Fibroblast of mammary gland (primary cell): Measurements from ENCODE around the gene RAB5IF.
A peak's percentile ranks its signal among the peaks of the same experiment; 100 is the strongest.
"Not testable (repeated sequence)": the region's sequence is repeated elsewhere in the genome, so short reads cannot be mapped to it uniquely, and the experiment has no call there.

Experiments used
- DNase-seq: peaks from one replicate; pipeline ENCODE4 v3.0.0-alpha.2; 2010; ENCODE audit warnings: low read depth
- H3K4me3 ChIP-seq: 2 replicates; pipeline ENCODE4 v1.5.1; 2011; ENCODE audit warnings: low read depth, mild to moderate bottlenecking, low read length, moderate library complexity; ENCODE audit not compliant: control insufficient read depth
- TF ChIP-seq, protein P1 (sequence below): conservative IDR thresholded peaks from 2 replicates; pipeline ENCODE4 v1.5.1; 2011; ENCODE audit warnings: low read depth, low read length, inconsistent platforms; ENCODE audit not compliant: control insufficient read depth, insufficient read depth

Gene RAB5IF, protein sequence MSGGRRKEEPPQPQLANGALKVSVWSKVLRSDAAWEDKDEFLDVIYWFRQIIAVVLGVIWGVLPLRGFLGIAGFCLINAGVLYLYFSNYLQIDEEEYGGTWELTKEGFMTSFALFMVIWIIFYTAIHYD

DNA sequence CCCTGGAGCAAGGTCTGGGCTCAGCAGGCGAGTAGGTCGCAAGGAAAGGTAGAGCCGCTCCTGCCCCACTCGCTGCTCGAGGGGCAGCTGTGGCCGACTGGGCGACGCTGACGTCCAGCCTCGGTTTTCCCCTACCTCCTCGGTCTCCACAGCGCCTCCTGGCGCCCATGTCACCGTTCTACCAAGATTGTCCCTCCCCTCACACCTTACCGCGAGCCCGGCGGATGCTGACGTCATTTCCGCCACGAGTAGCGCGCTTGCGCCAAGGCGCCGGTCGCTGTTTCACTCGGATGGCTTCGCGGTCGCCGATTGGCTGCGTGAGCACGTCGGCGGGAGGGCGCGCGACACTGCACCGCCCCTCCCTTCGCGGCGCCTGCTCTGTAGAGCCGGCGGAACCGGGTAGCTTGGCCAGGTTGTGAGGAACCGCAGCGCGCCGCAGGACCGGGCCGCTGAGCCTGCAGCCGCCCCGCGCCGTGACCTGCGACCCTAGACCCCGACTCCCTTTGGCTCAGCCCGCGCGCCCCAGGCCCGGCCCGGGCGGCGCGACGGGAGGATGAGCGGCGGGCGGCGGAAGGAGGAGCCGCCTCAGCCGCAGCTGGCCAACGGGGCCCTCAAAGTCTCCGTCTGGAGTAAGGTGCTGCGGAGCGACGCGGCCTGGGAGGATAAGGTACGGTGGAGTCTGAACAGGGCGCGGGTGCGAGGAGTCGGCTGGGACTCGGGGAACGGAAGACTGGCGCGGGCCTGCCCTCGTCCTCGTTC lies at the start of gene RAB5IF:
RAB5IF (plus strand) TSS at position 381 of the 759 bp plus-strand sequence; CDS start at position 554, 173 bp downstream.
- H3K4me3 ChIP-seq = peak within 1 kb of the TSS; percentile 98
- TF ChIP-seq, protein P1, sequence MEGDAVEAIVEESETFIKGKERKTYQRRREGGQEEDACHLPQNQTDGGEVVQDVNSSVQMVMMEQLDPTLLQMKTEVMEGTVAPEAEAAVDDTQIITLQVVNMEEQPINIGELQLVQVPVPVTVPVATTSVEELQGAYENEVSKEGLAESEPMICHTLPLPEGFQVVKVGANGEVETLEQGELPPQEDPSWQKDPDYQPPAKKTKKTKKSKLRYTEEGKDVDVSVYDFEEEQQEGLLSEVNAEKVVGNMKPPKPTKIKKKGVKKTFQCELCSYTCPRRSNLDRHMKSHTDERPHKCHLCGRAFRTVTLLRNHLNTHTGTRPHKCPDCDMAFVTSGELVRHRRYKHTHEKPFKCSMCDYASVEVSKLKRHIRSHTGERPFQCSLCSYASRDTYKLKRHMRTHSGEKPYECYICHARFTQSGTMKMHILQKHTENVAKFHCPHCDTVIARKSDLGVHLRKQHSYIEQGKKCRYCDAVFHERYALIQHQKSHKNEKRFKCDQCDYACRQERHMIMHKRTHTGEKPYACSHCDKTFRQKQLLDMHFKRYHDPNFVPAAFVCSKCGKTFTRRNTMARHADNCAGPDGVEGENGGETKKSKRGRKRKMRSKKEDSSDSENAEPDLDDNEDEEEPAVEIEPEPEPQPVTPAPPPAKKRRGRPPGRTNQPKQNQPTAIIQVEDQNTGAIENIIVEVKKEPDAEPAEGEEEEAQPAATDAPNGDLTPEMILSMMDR = peak; percentile 82
- peak; percentile 98 for DNase-seq

DNA sequence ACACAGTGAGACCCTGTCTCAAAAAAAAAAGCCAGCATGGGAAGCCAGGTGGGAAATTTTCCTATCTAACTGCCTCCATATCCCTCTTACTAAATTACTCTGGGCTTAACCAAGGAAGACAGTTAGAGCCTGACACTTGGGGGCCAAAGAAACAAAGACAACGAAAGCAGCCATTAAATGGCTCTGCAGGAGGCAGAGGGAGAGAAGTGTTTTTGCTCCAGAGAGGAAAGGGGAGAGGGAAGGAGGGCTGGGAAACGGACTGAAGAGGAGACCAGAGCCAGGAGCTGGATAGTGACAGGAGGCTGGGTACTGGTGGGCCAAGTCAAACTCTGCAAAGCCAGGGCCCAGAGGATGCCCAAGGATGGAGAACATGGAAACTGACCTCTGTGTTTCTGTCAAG lies 42.9 kb upstream of the RAB5IF start:
- H3K4me3 ChIP-seq = no peak overlapping the region
- TF ChIP-seq, protein P1 = no peak
- DNase-seq = no peak

DNA sequence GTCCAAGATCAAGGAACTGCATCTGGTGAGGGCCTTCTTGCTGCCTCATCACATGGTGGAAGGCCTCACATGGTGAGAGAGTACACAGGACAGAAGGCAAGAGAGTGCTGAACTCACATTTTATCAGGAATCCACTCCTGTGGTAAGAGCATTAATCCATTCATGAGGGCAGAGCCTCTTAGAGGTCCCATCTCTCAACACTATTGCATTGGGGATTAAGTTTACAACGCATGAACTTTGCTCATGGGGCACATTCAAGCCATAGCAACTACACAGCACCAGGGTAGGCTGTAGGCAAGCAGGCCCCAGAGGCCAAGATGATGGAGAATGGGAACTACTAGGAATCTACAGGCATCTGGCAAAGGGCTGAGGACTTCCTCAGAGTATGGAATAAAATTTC lies 42.2 kb upstream of the RAB5IF start:
- TF ChIP-seq, protein P1 = no peak
- DNase-seq = no peak
- no peak overlapping the region for H3K4me3 ChIP-seq

DNA sequence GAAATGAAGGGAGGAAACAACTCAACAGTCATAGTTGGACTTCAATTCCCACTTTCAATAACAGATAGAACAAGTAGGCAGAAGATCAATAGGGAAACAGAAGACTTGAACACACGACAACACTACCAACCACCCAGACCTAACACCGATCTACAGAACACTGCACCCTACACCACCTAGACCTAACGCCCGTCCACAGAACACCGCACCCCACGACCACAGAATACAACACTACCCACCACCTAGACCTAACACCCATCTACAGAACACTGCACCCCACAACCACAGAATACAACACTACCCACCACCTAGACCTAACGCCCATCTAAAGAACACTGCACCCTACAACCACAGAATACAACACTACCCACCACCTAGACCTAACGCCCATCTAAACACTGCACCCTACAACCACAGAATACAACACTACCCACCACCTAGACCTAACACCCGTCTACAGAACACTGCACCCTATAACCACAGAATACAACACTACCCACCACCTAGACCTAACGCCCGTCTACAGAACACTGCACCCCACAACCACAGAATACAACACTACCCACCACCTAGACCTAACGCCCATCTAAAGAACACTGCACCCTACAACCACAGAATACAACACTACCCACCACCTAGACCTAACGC lies 41.4 kb upstream of the RAB5IF start:
- DNase-seq, H3K4me3 ChIP-seq: not testable (repeated sequence)

DNA sequence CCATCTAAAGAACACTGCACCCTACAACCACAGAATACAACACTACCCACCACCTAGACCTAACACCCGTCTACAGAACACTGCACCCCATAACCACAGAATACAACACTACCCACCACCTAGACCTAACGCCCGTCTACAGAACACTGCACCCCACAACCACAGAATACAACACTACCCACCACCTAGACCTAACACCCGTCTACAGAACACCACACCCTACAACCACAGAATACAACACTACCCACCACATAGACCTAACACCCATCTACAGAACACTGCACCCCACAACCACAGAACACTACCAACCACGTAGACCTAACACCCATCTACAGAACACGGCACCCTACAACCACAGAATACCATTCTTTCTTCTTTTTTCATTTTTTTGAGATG lies 40.9 kb upstream of the RAB5IF start:
- not testable (repeated sequence) for H3K4me3 ChIP-seq, DNase-seq

DNA sequence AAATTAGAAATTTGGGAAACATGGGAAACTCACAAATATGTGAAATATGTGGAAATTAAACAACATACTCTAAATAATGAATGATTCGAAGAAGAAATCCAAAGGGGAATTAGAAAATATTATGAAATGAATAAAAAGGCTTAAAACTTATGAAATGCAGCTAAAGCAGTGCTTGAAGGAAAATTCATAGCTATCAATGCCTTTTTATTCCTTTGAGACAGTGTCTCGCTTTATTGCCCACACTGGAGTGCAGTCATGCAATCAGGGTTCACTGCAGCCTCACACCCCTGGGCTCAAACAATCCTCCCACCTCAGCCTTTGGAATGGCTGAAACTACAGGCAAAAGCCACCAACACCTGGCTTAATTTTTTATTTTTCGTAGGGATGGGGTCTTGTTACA lies 40.1 kb upstream of the RAB5IF start:
- TF ChIP-seq, protein P1 = no peak
- DNase-seq = no peak
- no peak overlapping the region for H3K4me3 ChIP-seq

DNA sequence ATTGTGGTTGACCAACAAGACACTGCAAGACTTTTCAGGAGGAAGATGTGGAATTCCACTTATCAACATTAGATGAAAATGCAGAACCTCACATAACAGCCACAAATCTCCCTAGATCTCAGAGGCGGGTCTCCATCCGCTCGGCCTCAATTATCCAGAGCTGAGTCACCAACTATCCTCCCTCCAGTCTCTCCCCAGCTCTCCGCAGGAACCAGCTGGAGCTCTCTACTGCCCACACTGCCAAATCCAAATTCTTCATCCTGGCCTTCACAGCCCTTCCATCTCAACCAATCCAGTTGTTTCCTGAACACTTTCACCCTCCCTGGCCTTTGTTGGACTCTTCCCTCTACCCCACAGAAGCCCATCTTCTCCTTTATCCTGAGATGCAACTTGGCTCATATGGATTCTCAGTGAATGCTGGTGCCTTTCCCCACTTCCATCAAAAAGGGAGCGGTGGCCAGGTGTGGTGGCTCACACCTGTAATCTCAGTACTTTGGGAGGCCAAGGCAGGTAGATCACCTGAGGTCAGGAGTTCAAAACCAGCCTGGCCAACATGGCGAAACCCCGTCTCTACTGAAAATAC lies 35.6 kb upstream of the RAB5IF start:
- H3K4me3 ChIP-seq = no peak overlapping the region
- TF ChIP-seq, protein P1 = no peak
- peak; percentile 57 for DNase-seq
